H1 (cell line): ENCODE data around the gene SAMD14. TPM values are rescaled to one million over a fixed set of nuclear protein-coding genes. Genes with fewer than 3 reads are reported as not detected.

ENCODE experiments used
- ATF3 ChIP-seq: IDR thresholded peaks from 2 replicates; pipeline ENCODE4 v1.6.1; 2011; ENCODE audit warnings: low read depth, mild to moderate bottlenecking, low read length; ENCODE audit not compliant: insufficient read depth
- RBBP5 ChIP-seq: IDR thresholded peaks from 2 replicates; pipeline ENCODE4 v1.7.1; 2012; ENCODE audit warnings: low read depth, mild to moderate bottlenecking, inconsistent platforms, low read length, moderate library complexity, borderline replicate concordance
- TEAD4 ChIP-seq: IDR thresholded peaks from 2 replicates; pipeline ENCODE4 v1.6.1; 2012; ENCODE audit warnings: low read depth, low read length, inconsistent platforms, mixed read lengths
- polyA plus RNA-seq, 7 experiments: library from polyadenylated mRNA; depleted of rRNA in 3 of 7; stranded (reverse) in 5 of 7; unstranded in 2 of 7; fragments of >200 nt in 5 of 7; fragments of 200-250 nt in 2 of 7; gene quantifications; 1 replicate in 5 of 7; 2 replicates in 1 of 7; 4 replicates in 1 of 7; pipeline versions ENCODE4 v1.2.1 to v1.2.3, GENCODE V29; 2011 to 2013; ENCODE audit warnings: missing spikeins in 2 of 7, mixed read lengths in 2 of 7
- total RNA-seq: library from RNA; stranded (reverse); fragmentation: NEBNext Ultra II Directional; extraction: Animal tissue kit (Norgen Biotek cat#: 25700); gene quantifications from 2 replicates; pipeline ENCODE4 v1.2.1, GENCODE V29; 2021

The SAMD14 gene
- total and polyA plus RNA-seq, 2 of the 8 experiments (the other 6 are each of a cell fraction or from before 2014, with no cell fraction given): 5.7 to 5.8 TPM

GRCh38 chr17:50165867-50166517, 36.0 kb upstream of the SAMD14 start, which contains the start of gene SGCA (continued):
- no peak for TF ChIP-seq ATF3
- TF ChIP-seq TEAD4: no peak
- no peak for TF ChIP-seq RBBP5
